Measurements from ENCODE around the gene EXOC3. TPM values are rescaled to one million over a fixed set of nuclear protein-coding genes. Genes with fewer than 3 reads are reported as not detected.

EXOC3 gene
- total RNA-seq, 1 donor from 2014 or later = 59.5 TPM

- H3K27ac ChIP-seq = peak overlapping the region; percentile 51
- H3K4me1 ChIP-seq = peaks cover 6% of the 10 kb centered on the region
- intact Hi-C loops (cut with DNase I) = no loop called here
- DNase-seq = peak; percentile 66
- TF ChIP-seq CTCF (IDR thresholded peaks at IDR 0.05) = no peak
- H3K4me3 ChIP-seq = no peak overlapping the region
- H3K27me3 ChIP-seq = no peaks in the 10 kb centered on the region
- H3K9me3 ChIP-seq = no peaks in the 10 kb centered on the region
- peak; percentile 52 for ATAC-seq
- no peaks in the 10 kb centered on the region for H3K36me3 ChIP-seq
Observed at GRCh38 chr5:415928-416635, 26.9 kb upstream of the EXOC3 start.

- H3K4me1 ChIP-seq = peaks cover 6% of the 10 kb centered on the region
- ATAC-seq (no peak), DNase-seq (no peak)
- no peaks in the 10 kb centered on the region for H3K27me3 ChIP-seq
- H3K27ac ChIP-seq = no peak overlapping the region
- no peak for TF ChIP-seq CTCF (IDR thresholded peaks at IDR 0.05)
- H3K4me3 ChIP-seq = no peak overlapping the region
- no peaks in the 10 kb centered on the region for H3K36me3 ChIP-seq
- intact Hi-C loops (cut with DNase I) = no loop called here
- H3K9me3 ChIP-seq = no peaks in the 10 kb centered on the region
Observed at GRCh38 chr5:416636-416960, 26.4 kb upstream of the EXOC3 start.

DNA sequence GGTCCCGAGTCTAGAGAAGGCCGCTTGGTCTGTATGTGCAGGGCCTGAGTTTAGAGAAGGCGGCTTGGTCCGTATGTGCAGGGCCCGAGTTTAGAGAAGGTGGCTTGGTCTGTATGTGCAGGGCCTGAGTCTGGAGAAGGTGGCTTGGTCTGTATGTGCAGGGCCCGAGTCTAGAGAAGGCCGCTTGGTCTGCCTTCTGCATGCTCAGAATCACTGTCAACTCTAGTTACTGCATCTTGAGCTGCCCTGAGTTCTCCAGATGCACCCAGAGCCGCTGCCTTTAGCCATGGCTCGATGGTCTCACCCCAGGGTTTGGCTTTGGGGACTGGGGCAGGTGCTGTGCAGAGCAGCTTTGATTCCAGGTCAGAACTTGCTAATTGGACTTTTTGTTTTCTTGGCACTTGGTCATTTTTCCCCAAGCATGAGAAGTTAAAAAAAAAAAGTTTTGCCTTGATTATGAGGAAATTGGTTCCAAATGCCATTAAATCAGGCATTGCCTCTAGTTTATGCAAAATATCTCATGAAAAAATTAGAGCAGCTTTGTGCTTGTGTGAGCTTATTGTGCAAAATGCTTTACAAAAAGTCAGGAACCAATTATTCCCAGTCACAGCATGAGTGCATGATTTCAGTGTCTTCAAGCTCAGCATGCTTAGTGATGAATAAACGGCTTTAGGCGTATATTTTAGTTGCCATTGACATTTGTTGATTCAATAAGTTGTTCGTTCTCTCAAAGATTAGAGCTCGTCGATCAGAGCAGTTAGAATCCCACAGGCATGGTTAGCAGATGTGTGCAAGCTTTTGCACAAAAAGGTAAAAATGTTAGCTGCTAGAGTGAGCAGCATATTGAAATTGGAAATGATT is 25.4 kb upstream of the EXOC3 start:
- Histone ChIP-seq H3K4me1 (peaks cover 6% of the 10 kb centered on the region), H3K27me3 (no peaks in the 10 kb centered on the region), H3K27ac (no peak overlapping the region), H3K9me3 (no peaks in the 10 kb centered on the region), H3K4me3 (no peak overlapping the region), H3K36me3 (no peaks in the 10 kb centered on the region)
- TF ChIP-seq CTCF (IDR thresholded peaks at IDR 0.05) = no peak
- intact Hi-C loops (cut with DNase I) = no loop called here
- ATAC-seq (no peak), DNase-seq (peak; percentile 41)

DNA sequence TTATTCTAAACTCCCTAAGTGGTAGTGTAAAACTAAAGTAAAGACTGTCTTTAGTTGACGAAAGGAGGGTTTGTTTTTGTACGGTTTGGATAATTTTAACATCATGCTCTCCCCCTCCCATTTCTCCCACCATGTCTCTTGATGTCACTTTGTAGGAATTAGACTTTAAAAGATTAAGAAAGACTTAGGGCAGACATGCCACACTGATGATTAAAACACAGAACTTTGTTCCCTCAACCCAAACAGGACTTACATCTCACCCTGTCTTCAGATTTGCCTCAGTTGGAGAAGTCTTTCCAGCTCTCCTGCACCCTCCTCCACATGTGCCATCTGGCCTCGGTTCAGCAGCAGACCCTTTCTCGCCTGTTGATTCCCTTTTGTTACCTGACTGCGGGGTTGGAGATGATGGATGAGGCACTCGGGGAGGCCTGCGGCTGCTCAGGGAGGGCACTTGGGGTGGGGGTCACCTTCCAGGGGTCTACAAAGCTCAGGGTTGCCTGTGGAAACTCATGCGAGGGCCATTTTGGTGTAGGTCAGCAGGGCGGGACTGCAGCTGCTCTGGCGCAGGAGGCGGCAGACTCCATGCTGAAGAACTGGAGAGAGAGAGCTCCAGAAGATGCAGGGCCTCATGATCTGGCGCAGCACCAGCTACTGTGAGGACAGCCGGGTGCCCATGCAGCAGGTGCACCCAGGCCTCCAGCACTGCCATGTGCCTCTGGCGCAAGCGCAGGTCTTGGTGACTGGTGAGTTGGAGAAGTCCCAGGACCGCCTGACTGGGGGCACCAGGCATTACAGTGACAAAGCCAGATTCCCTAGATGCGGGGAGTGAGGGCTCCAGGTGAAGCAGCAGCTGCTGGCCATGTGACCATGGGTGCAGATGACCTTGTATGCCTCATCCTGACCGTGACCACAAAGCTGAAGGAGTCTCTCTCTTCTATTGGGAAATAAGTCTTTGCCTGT is 24.5 kb upstream of the EXOC3 start:
- Histone ChIP-seq H3K27me3 (no peaks in the 10 kb centered on the region), H3K36me3 (no peaks in the 10 kb centered on the region), H3K27ac (no peak overlapping the region), H3K4me3 (no peak overlapping the region), H3K4me1 (peaks cover 6% of the 10 kb centered on the region), H3K9me3 (no peaks in the 10 kb centered on the region)
- DNase-seq (peak; percentile 58), ATAC-seq (no peak)
- intact Hi-C loops (cut with DNase I) = no loop called here
- no peak for TF ChIP-seq CTCF (IDR thresholded peaks at IDR 0.05)

DNA sequence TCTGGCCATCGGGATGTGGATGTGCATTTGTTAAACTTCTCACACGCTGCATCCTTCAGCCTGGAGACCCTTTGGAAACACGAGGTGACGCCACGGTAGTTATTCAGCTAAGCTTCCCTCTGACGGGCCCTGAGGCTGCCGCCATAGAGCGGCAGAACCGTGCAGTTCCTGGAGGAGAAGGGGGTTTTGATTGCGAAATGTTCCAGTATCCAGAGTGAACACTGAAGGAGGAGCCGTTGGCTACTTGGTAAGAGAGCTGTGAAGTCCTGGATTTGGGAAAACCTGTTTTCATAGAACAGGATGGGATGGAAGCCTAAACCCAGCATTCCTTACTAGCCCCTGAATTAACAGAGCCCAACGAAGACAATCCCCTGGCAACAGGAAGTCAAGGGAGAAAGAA is 23.0 kb upstream of the EXOC3 start:
- H3K4me1 ChIP-seq = peaks cover 6% of the 10 kb centered on the region
- H3K27me3 ChIP-seq = no peaks in the 10 kb centered on the region
- no peak for TF ChIP-seq CTCF (IDR thresholded peaks at IDR 0.05)
- intact Hi-C loops (cut with DNase I) = no loop called here
- DNase-seq = peak; percentile 49
- H3K36me3 ChIP-seq = no peaks in the 10 kb centered on the region
- no peaks in the 10 kb centered on the region for H3K9me3 ChIP-seq
- H3K27ac ChIP-seq = peak overlapping the region; percentile 42
- ATAC-seq = no peak
- H3K4me3 ChIP-seq = no peak overlapping the region

Data from upper lobe of right lung (tissue), 1 donor.